Body of pancreas (tissue), 4 donors: ENCODE measurements around the gene EMD. TPM values are rescaled to one million over a fixed set of nuclear protein-coding genes. Genes with fewer than 3 reads are reported as not detected.
"Not testable (repeated sequence)": the region's sequence is repeated elsewhere in the genome, so short reads cannot be mapped to it uniquely, and the experiment has no call there.

Experiments
- ATAC-seq: fragments of 150-250 bp; one replicate; pipeline ENCODE4 v1.9.1; 2016
- DNase-seq, 4 donors: peaks; one replicate each; pipeline ENCODE4 v3.0.0-alpha.2; 2019
- H3K27ac ChIP-seq, 4 donors: fragments of 200-600 bp; sonication (generic); 1 replicate in 3 of 4; 2 replicates in 1 of 4; pipeline versions ENCODE4 v1.5.1 to v1.6.1; 2016 to 2019; ENCODE audit warnings: mild to moderate bottlenecking in 1 of 4, mixed read lengths in 1 of 4, moderate library complexity in 1 of 4
- H3K27me3 ChIP-seq, 2 donors: fragments of 200-600 bp; sonication (generic); one replicate each; pipeline ENCODE4 v1.6.0; 2016; ENCODE audit warnings: mild to moderate bottlenecking in 1 of 2
- H3K36me3 ChIP-seq, 2 donors: fragments of 200-600 bp; sonication (generic); replicated peaks in 1 of 2; 2 replicates each; pipeline ENCODE4 v1.5.1; 2016; ENCODE audit warnings: low read depth in 2 of 2; ENCODE audit not compliant: insufficient read depth in 1 of 2
- H3K4me1 ChIP-seq: fragments of 200-600 bp; sonication (generic); one replicate; pipeline ENCODE4 v1.6.0; 2016
- H3K4me3 ChIP-seq, 2 donors: fragments of 200-600 bp; sonication (generic); 1 replicate in 1 of 2; 2 replicates in 1 of 2; pipeline ENCODE4 v1.5.1; 2016 to 2019
- H3K9me3 ChIP-seq, 3 donors: fragments of 200-600 bp; sonication (generic); 1 replicate in 2 of 3; 2 replicates in 1 of 3; pipeline ENCODE4 v1.5.1; 2016
- CTCF ChIP-seq, 7 experiments: fragments of 450-650 bp in 4 of 7; fragments of 200-600 bp in 3 of 7; sonication (generic) in 3 of 7; IDR thresholded peaks; one replicate each; pipeline ENCODE4 v1.5.1; 2016 to 2019; ENCODE audit warnings: antibody characterized with exemption in 7 of 7
- POLR2A ChIP-seq, 3 donors: fragments of 450-650 bp; IDR thresholded peaks; one replicate each; pipeline ENCODE4 v1.6.1; 2016; ENCODE audit warnings: antibody characterized with exemption in 3 of 3, mild to moderate bottlenecking in 2 of 3
- WGBS, 2 donors: methylation state at CpG; one replicate each; pipeline ENCODE4 v1.1.5; 2017; 5-methylcytosine and 5-hydroxymethylcytosine counted together
- intact Hi-C: fragments of 100-400 bp; cut with DNase I; formaldehyde crosslinking; loops from one replicate; pipeline ENCODE4 v1.15.1; 2023
- total RNA-seq, 2 donors: library from RNA; depleted of rRNA; stranded (reverse); fragments of >200 nt; gene quantifications; one replicate each; pipeline ENCODE4 v1.1.0, GENCODE V29; 2016

EMD gene
- total RNA-seq, 2 donors from 2014 or later, result 23.6 to 28.3 TPM

- intact Hi-C loops, result loop anchor here (5.0 kb wide), 1 partner anchor 48 kb away; no protein-coding TSS in a partner anchor
- WGBS, 2 donors, result 65 to 83% methylated on average over 4 to 7 of the region's 10 CpGs
- Histone ChIP-seq H3K36me3 (no peaks in the 10 kb centered on the region), H3K9me3 (no peaks in the 10 kb centered on the region), H3K4me3 (no peak overlapping the region), H3K27ac (no peak overlapping the region), H3K4me1 (no peaks in the 10 kb centered on the region), H3K27me3 (no peaks in the 10 kb centered on the region)
- ATAC-seq (no peak), DNase-seq (no peak)
- TF ChIP-seq CTCF (IDR thresholded peaks at IDR 0.05) (no peak), POLR2A (IDR thresholded peaks at IDR 0.05) (no peak)
Observed at GRCh38 chrX:154334496-154334895, 44.6 kb upstream of the EMD start.

GRCh38 chrX:154341399-154342298, 37.4 kb upstream of the EMD start:
- intact Hi-C loops, H3K27ac ChIP-seq, H3K36me3 ChIP-seq, H3K4me1 ChIP-seq, H3K4me3 ChIP-seq, H3K9me3 ChIP-seq, DNase-seq, H3K27me3 ChIP-seq: not testable (repeated sequence)
- WGBS, 2 donors, result no CpG with 5 or more reads among the region's 115 CpGs
- peak; percentile 93 for ATAC-seq

GRCh38 chrX:154343063-154343462, 36.0 kb upstream of the EMD start:
- H3K9me3 ChIP-seq, DNase-seq, intact Hi-C loops, H3K27me3 ChIP-seq, H3K36me3 ChIP-seq, H3K4me3 ChIP-seq, H3K27ac ChIP-seq, ATAC-seq, H3K4me1 ChIP-seq: not testable (repeated sequence)
- no CpG with 5 or more reads among the region's 16 CpGs for WGBS, 2 donors

GRCh38 chrX:154343620-154344019, 35.5 kb upstream of the EMD start:
- H3K27me3 ChIP-seq, H3K27ac ChIP-seq, H3K4me1 ChIP-seq, H3K36me3 ChIP-seq, DNase-seq, intact Hi-C loops, H3K9me3 ChIP-seq, H3K4me3 ChIP-seq: not testable (repeated sequence)
- WGBS, 2 donors, result no CpG with 5 or more reads among the region's 20 CpGs
- peak; percentile 14 for ATAC-seq

- H3K36me3 ChIP-seq, result no peaks in the 10 kb centered on the region
- intact Hi-C loops, result no loop called here
- TF ChIP-seq CTCF (IDR thresholded peaks at IDR 0.05) (no peak), POLR2A (IDR thresholded peaks at IDR 0.05) (no peak)
- H3K27me3 ChIP-seq, result no peaks in the 10 kb centered on the region
- H3K27ac ChIP-seq, result no peak overlapping the region
- H3K4me1 ChIP-seq, result no peaks in the 10 kb centered on the region
- WGBS, 2 donors, result 84 to 89% methylated on average over 1 to 2 of the region's 7 CpGs
- H3K4me3 ChIP-seq, result no peak overlapping the region
- no peaks in the 10 kb centered on the region for H3K9me3 ChIP-seq
- ATAC-seq (no peak), DNase-seq (no peak)
Observed at GRCh38 chrX:154348114-154348531, 31.0 kb upstream of the EMD start.

- no peaks in the 10 kb centered on the region for H3K9me3 ChIP-seq
- H3K4me1 ChIP-seq, result no peaks in the 10 kb centered on the region
- no peak for DNase-seq
- no peaks in the 10 kb centered on the region for H3K27me3 ChIP-seq
- H3K36me3 ChIP-seq, result peaks cover 0 to under 1% of the 10 kb centered on the region in 2 donors
- intact Hi-C loops, result no loop called here
- no peak for TF ChIP-seq POLR2A (IDR thresholded peaks at IDR 0.05)
- WGBS, 2 donors, result 93 to 97% methylated on average over 7 to 10 of the region's 24 CpGs
- ATAC-seq, result no peak
- no peak overlapping the region for H3K4me3 ChIP-seq
- H3K27ac ChIP-seq, result no peak overlapping the region
Observed at GRCh38 chrX:154348646-154349358, 30.3 kb upstream of the EMD start.
